Activated CD8-positive, alpha-beta memory T cell treated with anti-CD3 and anti-CD28 coated beads, Interleukin-2, amount 50 U/mL, for 1 hour (primary cell): ENCODE data around the gene OCIAD2.
A peak's percentile ranks its signal among the peaks of the same experiment; 100 is the strongest.
"Not testable (repeated sequence)": the region's sequence is repeated elsewhere in the genome, so short reads cannot be mapped to it uniquely, and the experiment has no call there.

Experiments
- DNase-seq: peaks from one replicate; pipeline ENCODE4 v3.0.0-alpha.2; 2020; ENCODE audit errors: extremely low read depth

OCIAD2 gene, protein sequence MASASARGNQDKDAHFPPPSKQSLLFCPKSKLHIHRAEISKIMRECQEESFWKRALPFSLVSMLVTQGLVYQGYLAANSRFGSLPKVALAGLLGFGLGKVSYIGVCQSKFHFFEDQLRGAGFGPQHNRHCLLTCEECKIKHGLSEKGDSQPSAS

DNA sequence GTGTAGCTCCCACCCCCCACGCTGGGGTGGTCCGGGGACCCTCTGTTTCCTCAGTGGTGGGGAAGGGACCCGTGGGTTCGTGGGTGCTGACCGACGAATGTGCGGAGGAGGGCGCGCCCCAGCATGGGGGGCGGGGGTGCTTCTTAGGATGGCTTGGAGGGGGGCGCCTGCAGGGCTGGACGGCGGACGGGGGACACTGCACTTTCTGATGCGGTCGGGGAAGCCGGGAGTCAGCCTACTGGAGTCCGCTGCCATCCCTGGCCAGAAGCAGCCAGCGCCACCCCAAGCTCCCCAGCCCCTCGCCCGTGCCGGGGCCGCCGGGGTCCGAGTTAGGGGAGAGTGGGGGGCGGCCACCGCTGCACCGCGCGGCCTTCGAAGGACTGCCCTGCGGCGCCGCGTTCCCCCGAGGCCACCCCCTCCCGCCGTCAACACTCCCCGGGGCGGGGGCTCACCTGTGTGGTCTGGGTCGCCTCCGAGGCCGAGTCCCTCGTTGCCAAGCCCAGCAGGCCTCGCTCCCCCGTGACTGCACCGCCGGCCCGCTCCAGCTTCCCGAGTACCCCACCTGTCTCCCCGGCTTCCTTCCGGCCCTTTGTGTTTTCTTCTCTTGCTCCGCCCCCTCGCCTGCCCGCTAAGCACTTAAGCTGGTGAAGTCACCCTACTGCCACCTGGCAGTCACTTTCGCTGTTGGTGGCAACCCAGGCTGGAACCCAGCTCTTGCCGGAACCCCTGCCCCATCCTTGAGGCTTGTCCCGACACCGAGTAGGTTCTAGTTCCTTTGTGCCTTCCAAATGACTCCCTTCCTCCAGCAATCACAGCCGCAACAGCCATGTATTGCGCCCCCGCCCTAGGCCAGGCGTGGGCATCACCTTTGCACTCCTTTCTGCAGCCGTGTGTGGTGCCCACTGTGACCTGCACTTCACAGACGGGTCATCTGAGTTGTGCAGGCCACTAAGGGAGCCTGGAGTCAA lies at the start of gene OCIAD2:
Gene OCIAD2, minus strand, starts transcription at position 569 of the 968 bp plus-strand sequence. CDS start 2,225 bp downstream, outside the sequence.
- DNase-seq, result peak; percentile 74

DNA sequence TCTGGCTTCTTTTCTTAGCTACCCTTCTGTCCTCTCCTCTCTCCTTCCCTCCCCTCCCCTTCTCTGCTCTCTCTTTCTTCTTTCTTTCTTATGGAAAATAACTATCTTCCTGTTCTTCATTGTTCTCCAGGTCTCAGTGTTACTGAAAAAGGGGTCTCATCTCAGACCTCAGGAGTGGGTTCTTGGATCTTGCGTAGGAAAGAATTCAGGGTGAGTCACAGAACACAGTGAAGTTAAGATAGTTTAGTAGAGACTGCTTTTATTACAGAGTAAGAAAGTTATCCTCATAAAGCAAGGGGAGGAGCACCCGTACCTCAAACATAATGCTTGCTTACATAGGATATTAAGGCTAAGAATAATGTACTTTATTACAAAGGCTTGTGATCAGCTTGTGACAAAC lies 47.7 kb upstream of the OCIAD2 start:
- DNase-seq, result no peak

DNA sequence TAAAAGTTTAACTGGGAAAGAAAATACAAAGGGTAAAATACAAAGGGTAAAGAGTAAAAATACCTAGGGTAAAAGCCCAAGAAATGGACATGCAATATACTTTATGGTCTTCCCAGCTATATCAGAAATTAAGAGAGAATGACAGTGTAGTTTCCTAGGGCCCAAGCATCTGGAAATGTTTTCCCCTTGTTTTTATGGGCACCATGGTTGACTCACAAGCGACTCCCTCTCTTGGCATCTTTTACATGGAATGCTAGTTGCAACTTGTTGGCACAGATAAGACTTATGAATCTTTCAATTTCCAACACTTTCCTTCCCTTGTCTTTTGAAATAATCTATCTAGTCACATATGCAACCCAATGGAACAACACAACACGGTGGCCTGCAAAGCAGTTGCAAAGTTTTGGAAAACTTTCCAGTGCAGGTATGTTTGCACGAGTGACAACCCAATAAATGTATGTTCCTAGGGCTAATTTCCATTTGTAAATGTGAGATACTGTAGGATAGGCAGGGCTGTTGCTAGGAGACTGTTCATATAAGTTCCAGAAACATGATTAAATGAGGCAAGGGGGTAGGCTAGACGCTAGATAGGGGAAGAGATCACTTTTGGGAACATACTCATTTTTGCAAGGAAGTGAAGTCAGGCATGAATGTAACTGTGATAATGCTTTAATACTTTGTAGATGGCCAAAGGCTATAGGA lies 43.1 kb upstream of the OCIAD2 start:
- DNase-seq, result no peak

DNA sequence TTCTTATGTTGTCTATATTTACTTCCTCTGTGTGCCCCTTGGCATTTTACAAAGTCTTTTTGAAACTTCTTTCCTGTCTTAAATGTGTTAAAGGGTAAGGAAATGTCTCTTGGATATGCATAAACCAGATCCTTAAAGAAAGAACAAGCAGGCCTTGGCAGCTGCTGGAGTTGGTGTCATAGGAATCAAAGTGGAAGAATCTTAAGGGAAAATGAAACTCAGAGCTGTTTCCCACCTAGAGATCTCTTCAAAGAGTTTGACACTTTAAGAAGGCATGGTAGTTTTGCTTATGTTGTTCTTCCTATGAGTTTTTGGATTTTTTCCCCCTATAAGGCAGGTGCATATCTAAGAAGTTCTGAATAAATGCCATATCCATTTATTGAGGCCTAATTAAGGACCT lies 42.5 kb upstream of the OCIAD2 start:
- DNase-seq, result no peak

DNA sequence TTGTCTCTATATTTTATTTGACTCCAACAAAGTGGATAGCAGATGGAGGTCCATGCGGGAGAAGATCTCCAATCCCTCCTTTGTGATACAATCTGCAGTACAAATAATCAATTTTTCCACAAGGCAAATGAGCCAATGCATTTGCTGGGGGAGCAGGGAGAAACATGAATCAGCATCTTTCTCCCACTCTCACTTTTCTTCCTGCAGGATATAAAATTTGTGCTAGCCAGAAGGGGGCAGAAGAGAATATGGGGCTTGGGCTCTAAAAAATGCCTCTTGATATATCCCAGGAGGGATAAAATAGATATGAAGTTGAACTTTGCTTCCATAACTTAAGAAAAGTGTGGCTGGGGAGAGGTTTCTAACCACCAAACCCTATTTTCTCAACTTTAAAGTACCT lies 41.2 kb upstream of the OCIAD2 start:
- no peak for DNase-seq

DNA sequence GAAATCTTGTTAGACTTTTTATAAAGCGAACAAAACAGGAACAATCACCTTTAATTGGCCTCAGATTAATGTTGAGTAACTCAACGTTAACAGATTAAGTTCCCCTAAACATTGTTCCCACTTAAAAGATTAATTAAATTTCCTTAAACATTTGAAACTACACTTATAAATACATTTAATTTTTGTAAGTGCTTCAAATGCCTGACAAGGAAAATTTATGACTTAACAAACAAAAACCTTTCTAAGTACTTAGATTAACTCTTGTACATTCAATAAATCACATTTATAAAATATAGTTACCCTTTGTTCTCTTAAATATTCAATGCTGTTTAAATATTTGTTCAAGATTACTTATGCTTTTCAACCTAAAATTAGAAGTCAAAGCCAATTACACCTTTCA lies 39.4 kb upstream of the OCIAD2 start:
- DNase-seq, result no peak

DNA sequence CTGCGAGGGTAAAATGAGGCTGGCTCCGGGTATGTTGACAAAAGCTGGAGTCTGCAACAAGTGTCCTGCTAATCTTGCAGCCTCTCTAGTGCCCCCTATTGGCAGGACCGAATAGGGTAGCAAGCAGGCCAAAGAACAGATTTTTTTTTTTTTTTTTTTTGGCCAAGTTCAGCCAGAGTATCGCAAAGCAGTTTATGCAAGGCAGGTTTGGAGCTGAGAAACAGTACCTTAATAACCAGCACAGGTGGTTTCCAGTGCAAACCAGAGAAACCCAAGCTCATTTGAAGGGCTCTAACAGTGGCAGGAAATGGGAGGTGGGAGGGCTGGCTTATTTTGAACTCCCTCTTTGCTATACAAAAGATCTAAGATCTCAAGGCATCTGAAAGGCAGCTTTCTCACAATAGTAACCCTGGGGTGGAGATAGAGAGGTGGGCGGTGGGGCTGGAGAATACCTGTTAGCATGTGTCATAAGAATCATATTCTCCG lies 38.2 kb upstream of the OCIAD2 start:
- no peak for DNase-seq

DNA sequence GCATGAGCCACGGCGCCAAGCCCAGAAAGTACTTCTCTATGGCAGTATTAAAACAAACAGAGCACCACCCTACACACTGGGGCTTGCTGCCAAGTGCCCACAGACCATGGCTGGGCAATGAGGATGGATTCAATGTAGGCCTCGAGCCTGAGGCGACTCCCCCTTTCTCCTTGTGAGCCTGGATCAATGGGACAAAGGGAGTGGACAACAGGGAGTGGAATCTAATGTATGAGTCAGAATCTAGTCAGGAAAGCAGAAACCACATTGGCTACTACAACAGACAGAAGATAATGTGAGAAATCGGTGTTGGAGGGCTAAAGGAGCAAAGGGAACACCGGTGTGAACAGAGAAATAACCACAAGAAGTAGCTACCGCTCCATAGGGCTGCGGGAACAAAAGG lies 37.7 kb upstream of the OCIAD2 start:
- no peak for DNase-seq

DNA sequence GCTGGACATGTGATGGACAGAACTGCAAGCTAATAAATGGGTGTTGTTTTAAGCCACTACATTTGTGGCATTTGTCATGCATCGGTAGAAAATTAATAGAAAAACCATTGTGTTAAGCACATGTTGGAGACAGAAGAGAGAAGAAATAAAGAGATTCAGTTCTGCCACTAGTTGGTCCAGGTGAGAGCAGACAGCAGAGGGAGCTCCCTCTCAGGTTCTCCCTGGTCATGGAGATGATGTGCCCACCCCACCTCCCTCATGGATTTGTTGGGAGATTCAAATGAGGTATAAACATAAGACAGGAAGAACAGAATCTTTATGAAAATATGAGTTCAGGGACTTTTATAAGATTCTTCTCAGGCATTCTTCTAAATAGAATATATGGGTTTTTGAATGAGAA lies 36.8 kb upstream of the OCIAD2 start:
- no peak for DNase-seq

DNA sequence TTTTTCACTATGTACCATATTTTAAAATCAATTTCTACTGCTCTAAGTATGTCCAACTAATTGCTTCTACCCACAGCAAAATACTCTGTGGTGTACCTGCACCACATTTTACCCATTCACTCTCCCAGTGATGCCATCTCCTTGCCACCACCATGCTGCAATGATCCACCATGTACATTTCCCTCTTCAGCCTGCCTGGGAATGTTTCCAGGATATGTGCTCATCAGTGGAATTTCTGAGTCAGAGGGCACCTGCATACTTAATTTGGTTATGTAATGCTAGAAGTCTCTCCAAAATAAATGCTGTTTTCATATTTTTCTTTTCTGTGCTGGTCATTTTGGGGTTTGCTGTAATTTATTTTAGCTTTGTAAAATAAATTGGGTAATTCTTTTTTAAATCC lies 33.2 kb upstream of the OCIAD2 start:
- no peak for DNase-seq

DNA sequence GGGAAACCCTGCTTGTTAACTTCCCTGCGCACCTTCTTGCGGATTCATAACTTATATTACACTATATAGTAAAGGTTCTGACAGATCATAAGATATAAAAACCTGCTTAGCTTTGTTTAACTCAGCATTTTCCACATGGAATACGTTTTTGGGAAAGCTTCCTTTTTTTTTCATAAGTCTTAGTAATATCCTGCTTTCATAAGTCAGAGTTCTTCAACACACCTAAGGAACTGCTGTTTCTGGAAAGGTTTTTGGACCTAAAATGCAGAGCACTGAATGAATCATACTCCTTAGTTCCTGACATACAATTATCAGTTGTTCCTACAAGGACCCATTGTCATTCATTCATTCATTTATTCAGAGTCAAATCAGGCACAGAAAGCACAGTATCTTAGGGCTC lies 32.3 kb upstream of the OCIAD2 start:
- DNase-seq, result no peak

DNA sequence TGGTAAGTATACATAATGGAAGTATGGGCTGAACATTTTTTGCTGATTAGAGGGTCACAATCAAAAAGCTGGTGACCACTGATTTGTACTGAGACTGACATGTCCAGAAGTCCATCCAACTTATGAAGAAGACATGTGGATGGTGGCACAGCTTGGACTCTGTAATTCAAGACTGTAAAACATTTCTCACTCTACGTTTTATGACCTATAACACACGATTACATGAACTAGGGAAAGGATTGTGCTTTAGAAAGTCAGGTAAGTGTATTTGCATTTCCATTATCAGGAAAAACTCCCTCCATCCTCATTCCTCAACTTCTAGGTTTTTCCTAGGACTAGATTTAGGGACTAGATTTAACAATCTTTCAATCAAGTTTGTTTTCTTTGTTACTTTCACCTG lies 30.5 kb upstream of the OCIAD2 start:
- DNase-seq, result no peak

DNA sequence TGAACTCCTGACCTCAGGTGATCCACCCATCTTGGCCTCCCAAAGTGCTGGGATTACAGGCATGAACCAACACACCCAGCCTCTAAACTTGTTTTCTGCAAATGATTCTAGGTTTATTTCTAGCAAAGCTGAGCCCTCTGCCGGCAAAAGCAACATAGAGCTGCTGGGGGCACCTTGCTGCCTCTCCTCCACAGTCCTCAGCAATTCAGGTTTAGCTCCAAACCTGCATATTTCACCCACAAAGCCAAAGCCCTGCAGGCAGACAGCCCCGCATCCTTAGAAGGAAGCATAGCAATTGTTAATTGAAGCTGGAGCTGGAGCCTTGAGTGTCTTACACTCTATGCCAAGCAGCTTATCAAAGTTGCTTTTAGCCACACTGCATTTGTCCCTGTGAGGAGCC lies 24.9 kb upstream of the OCIAD2 start:
- DNase-seq, result no peak

DNA sequence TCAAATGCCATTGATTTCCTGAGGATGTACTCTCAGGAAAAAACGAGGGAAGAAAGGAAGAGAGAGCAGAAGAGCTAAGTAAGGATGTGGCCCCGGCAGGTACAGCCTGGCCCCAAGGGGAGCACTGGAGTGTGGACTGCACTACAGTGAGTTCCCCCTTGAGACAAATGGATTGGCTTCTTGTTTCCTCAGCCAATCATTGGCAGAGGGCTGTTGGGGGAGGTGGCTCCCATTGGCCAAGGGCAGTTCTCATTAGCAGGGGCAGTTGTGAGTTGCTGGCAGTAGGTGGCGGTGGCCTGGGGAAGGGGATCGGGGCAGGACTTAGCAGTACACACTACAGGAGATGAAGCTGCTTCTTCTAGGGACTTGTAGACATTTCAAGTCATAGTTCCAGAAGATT lies 24.1 kb upstream of the OCIAD2 start:
- DNase-seq, result no peak

DNA sequence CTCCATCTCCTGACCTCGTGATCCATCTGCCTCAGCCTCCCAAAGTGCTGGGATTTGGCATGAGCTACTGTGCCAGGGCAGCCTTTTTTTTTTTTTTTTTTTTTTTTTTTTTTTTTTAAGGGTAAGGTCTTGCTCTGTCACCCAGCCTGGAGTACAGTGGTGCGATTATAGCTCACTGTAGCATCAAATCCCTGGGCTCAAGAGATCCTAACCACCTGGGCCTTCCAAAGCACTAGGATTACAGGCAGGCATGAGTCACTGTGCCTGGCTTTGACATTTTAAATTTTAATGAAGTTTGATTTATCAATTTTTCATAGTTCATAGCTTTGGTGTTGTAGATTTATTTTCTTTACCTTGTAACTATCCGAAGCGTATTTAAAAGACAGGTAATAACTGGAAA lies 17.8 kb upstream of the OCIAD2 start:
- no peak for DNase-seq

DNA sequence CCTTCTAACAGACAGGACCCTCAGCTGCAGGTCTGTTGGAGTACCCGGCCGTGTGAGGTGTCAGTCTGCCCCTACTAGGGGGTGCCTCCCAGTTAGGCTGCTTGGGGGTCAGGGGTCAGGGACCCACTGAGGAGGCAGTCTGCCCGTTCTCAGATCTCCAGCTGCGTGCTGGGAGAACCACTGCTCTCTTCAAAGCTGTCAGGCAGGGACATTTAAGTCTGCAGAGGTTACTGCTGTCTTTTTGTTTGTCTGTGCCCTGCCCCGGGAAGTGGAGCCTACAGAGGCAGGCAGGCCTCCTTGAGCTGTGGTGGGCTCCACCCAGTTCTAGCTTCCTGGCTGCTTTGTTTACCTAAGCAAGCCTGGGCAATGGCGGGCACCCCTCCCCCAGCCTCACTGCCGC lies 16.5 kb upstream of the OCIAD2 start:
- DNase-seq, result not testable (repeated sequence)

DNA sequence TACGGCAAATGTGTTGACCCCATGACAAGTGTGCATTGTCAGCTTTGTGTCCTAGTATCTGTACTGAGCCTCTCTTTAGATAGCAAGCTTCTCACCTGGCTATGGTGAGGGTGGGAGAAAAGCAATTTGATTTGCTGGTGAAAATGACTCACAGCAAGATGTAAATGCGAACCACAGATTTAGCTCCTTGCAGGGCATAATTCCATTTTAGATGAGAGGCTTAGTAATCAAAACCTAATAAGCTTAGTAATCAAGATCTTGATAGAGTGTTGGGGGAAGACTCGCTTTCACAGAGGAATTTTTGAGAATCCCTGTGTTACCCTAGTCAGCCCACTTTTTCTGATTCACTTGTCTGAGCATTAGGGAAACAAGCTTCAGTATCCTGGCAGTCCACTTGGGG lies 7.7 kb upstream of the OCIAD2 start:
- no peak for DNase-seq

DNA sequence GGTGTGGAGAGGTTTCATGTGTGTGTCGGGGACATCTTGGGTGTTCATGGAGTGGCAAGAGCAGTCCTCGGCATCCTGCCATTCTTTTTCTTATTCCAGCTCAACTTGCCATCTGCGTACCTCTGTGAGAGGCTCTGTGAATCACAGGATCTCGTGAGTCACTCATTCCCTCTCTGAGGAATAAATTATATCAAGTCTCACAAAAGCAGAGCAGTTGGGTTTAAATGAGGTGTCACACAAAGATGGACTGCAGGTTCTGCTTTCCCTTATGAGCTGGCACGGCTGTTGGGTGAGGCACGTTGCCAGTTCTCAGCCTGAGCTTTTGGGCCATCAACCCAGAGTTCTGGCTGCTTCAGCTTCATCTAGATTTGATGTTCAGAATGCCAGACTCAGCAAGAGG lies 6.8 kb upstream of the OCIAD2 start:
- DNase-seq, result no peak

DNA sequence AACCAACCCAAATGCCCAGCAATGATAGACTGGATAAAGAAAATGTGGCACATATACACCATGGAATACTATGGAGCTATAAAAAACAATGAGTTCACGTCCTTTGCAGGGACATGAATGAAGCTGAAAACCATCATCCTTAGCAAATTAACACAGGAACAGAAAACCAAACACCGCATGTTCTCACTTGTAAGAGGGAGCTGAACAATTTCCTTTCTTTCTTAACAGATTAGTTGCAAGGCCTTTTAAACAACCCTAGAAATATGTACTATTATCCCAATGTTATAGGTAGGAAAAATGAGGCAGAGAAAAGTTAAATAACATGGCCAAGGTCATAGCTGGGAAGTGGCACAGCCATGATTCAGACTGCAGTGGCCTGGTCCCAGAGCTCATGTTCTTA lies 5.8 kb upstream of the OCIAD2 start:
- DNase-seq, result no peak

DNA sequence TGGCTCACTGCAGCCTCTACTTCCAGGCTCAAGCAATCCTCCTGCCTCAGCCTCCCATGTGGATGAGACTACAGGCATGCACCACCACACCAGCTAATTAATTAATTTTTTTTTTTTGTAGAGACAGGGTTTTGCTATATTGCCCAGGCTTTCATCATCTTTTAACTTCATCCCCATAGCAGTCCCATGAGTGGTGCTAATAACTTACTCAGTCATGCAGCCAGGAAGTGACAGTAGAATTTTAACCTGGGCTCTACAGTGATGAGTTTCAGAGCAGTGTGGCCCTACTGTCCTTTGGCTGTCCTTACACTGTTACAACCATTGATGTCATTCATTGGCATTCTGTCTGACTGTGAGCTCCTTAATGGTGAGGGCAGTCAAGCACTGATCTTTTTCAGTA lies 3.9 kb upstream of the OCIAD2 start:
- no peak for DNase-seq

DNA sequence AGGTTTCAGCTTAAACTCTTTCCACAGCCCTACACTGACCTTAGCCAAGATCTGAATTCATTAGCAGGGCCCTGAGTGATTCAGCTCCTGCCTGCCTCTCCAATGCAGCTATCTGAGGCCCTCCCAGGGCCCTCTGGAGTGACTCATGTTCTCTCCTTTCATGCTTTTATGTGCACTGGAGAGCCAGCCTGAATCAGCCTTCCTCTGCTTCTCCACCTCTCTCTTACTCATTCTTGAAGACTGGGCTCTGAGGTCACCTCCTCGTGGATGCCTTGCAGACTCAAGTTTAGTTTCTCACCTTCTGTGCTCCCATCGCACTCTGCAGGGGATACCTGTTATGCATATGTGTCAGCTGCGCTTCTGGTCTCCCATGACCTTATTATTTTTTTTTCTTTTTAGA lies 3.1 kb upstream of the OCIAD2 start:
- DNase-seq, result no peak

DNA sequence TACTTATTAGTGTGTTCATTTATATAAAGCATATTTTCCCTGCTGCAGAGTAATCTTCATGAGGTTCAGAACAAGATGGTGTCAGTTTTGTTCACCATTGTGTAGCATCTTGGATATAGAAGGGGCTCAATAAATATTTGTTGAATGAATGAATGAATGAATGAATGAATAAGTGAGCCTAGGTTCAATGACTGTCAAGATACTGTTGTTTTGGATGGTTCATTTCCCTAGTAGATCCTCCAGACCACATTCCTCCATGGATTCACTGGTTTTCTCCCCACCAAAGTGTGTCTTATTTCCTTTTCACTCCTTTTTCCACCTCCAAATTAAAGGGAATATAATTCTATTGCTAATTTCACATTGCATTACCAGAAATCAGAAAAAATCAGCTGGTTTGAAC lies 2.1 kb upstream of the OCIAD2 start:
- DNase-seq, result no peak
